ENCODE results near the gene GRIK3. TPM values are rescaled to one million over a fixed set of nuclear protein-coding genes. Genes with fewer than 3 reads are reported as not detected.

Gene GRIK3
- total and polyA plus RNA-seq, 12 donors, result 0.09 to 3.1 (median 0.69) TPM

GRCh38 chr1:37016121-37016520 lies 18.2 kb downstream of the GRIK3 start:
- intact Hi-C loops (cut with DNase I), result no loop called here
- Histone ChIP-seq H3K4me3 (no peak overlapping the region), H3K9me3 (replicated peaks in 1 of 3) (no peaks in the 10 kb centered on the region), H3K27ac (no peak overlapping the region), H3K4me1 (replicated peaks in 1 of 2) (no peaks in the 10 kb centered on the region), H3K36me3 (replicated peaks in 1 of 2) (no peaks in the 10 kb centered on the region), H3K27me3 (no peaks in the 10 kb centered on the region)
- TF ChIP-seq CTCF (IDR thresholded peaks at IDR 0.05), result no peak
- no peak for TF ChIP-seq POLR2A (IDR thresholded peaks at IDR 0.05)
- no peak for DNase-seq

- no peak for TF ChIP-seq CTCF (IDR thresholded peaks at IDR 0.05)
- no peak for TF ChIP-seq POLR2A (IDR thresholded peaks at IDR 0.05)
- DNase-seq, result no peak
- Histone ChIP-seq H3K27me3 (no peaks in the 10 kb centered on the region), H3K4me3 (no peak overlapping the region), H3K9me3 (replicated peaks in 1 of 3) (no peaks in the 10 kb centered on the region), H3K36me3 (replicated peaks in 1 of 2) (no peaks in the 10 kb centered on the region), H3K4me1 (replicated peaks in 1 of 2) (no peaks in the 10 kb centered on the region), H3K27ac (no peak overlapping the region)
- intact Hi-C loops (cut with DNase I), result no loop called here
- WGBS, 4 donors, result 70 to 86% (median 77%) methylated on average over 7 of the region's 7 CpGs
Observed at GRCh38 chr1:37015713-37016112, 18.6 kb downstream of the GRIK3 start.

- no peaks in the 10 kb centered on the region for H3K4me1 ChIP-seq (replicated peaks in 1 of 2)
- H3K9me3 ChIP-seq (replicated peaks in 1 of 3), result no peaks in the 10 kb centered on the region
- TF ChIP-seq CTCF (IDR thresholded peaks at IDR 0.05) (no peak), POLR2A (IDR thresholded peaks at IDR 0.05) (no peak)
- no peaks in the 10 kb centered on the region for H3K27me3 ChIP-seq
- WGBS, 4 donors, result 49 to 57% (median 51%) methylated on average over 6 of the region's 6 CpGs
- H3K4me3 ChIP-seq, result no peak overlapping the region
- no peak for DNase-seq
- H3K27ac ChIP-seq, result no peak overlapping the region
- intact Hi-C loops (cut with DNase I), result no loop called here
- H3K36me3 ChIP-seq (replicated peaks in 1 of 2), result no peaks in the 10 kb centered on the region
Observed at GRCh38 chr1:37012226-37012625, 22.1 kb downstream of the GRIK3 start.

- WGBS, 4 donors, result 42 to 54% (median 47%) methylated on average over 4 of the region's 4 CpGs
- intact Hi-C loops (cut with DNase I), result no loop called here
- no peaks in the 10 kb centered on the region for H3K36me3 ChIP-seq (replicated peaks in 1 of 2)
Observed at GRCh38 chr1:37010011-37010410, 24.3 kb downstream of the GRIK3 start.

More at GRCh38 chr1:37010011-37010410, 24.3 kb downstream of the GRIK3 start:
- H3K27me3 ChIP-seq, result no peaks in the 10 kb centered on the region
- DNase-seq, result no peak
- no peak overlapping the region for H3K4me3 ChIP-seq
- H3K27ac ChIP-seq, result no peak overlapping the region
- TF ChIP-seq CTCF (IDR thresholded peaks at IDR 0.05) (no peak), POLR2A (IDR thresholded peaks at IDR 0.05) (no peak)
- no peaks in the 10 kb centered on the region for H3K4me1 ChIP-seq (replicated peaks in 1 of 2)
- no peaks in the 10 kb centered on the region for H3K9me3 ChIP-seq (replicated peaks in 1 of 3)
